BE2C (cell line): ENCODE results near the gene ADGRE2.
"Not testable (repeated sequence)": the region's sequence is repeated elsewhere in the genome, so short reads cannot be mapped to it uniquely, and the experiment has no call there.

Experiments used
- DNase-seq: peaks from one replicate; pipeline ENCODE4 v3.0.0-alpha.2; 2020
- H3K27me3 ChIP-seq: fragments of 250-450 bp; sonication (Bioruptor Pico); 2 replicates; pipeline ENCODE4 v1.5.1; 2020; ENCODE audit warnings: mild to moderate bottlenecking
- H3K36me3 ChIP-seq: fragments of 250-450 bp; sonication (Bioruptor Pico); 2 replicates; pipeline ENCODE4 v1.5.1; 2020; ENCODE audit warnings: mild to moderate bottlenecking
- H3K4me1 ChIP-seq: fragments of 250-450 bp; sonication (Bioruptor Pico); 2 replicates; pipeline ENCODE4 v1.5.1; 2020
- H3K4me3 ChIP-seq: 2 replicates; pipeline ENCODE4 v1.5.1; 2011; ENCODE audit warnings: low read depth, low read length
- H3K9me3 ChIP-seq: fragments of 250-450 bp; sonication (Bioruptor Pico); 2 replicates; pipeline ENCODE4 v1.5.1; 2020
- TF ChIP-seq, protein P1 (sequence below): IDR thresholded peaks from 2 replicates; pipeline ENCODE4 v1.5.1; 2012; ENCODE audit warnings: mild to moderate bottlenecking, low read depth, low read length

The ADGRE2 gene

DNA sequence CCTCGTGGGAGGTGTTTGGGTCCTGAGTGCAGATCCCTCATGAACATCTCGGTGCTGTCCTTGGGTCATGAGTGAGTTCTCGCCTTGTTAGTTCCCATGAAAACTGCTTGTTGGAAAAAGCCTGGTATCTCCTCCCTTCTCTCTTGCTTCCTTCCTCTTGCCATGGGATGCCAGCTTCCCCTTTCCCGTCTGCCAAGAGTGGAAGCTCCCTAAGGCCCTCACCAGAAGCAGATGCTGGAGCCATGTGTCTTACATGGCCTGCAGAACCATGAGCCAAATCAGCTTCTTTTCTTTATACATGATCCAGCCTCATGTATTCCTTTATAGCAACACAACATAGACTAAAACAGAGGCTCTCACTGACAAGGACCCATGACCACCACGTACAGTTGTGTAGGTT is 8.2 kb downstream of the ADGRE2 start:
- Histone ChIP-seq H3K36me3 (no peaks in the 10 kb centered on the region), H3K27me3 (no peaks in the 10 kb centered on the region), H3K4me1 (no peaks in the 10 kb centered on the region), H3K9me3 (no peaks in the 10 kb centered on the region), H3K4me3 (no peak overlapping the region)
- DNase-seq = no peak
- TF ChIP-seq, protein P1, sequence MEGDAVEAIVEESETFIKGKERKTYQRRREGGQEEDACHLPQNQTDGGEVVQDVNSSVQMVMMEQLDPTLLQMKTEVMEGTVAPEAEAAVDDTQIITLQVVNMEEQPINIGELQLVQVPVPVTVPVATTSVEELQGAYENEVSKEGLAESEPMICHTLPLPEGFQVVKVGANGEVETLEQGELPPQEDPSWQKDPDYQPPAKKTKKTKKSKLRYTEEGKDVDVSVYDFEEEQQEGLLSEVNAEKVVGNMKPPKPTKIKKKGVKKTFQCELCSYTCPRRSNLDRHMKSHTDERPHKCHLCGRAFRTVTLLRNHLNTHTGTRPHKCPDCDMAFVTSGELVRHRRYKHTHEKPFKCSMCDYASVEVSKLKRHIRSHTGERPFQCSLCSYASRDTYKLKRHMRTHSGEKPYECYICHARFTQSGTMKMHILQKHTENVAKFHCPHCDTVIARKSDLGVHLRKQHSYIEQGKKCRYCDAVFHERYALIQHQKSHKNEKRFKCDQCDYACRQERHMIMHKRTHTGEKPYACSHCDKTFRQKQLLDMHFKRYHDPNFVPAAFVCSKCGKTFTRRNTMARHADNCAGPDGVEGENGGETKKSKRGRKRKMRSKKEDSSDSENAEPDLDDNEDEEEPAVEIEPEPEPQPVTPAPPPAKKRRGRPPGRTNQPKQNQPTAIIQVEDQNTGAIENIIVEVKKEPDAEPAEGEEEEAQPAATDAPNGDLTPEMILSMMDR = no peak

DNA sequence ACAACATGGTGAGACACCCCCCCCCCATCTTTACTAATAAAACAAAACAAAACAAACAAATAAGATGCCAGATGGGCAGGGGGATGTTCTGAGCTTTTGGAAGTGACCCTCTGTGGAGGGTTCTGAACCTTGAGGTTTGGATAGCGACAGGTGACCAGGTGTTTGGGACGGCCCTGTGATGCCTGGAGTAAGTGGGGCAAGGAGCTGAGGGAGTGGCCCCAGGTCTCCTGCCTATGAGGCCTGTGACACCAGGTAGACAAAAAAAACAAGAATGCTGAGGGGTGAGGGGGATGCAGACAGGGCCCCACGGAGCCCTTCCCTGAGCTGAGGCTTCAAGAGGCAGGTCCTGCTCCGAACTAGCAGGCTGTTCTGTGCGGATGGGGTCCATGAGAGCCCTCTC is 9.2 kb downstream of the ADGRE2 start:
- TF ChIP-seq, protein P1 = no peak
- DNase-seq = no peak
- Histone ChIP-seq H3K27me3 (no peaks in the 10 kb centered on the region), H3K4me3 (no peak overlapping the region), H3K4me1 (no peaks in the 10 kb centered on the region), H3K9me3 (no peaks in the 10 kb centered on the region), H3K36me3 (no peaks in the 10 kb centered on the region)

DNA sequence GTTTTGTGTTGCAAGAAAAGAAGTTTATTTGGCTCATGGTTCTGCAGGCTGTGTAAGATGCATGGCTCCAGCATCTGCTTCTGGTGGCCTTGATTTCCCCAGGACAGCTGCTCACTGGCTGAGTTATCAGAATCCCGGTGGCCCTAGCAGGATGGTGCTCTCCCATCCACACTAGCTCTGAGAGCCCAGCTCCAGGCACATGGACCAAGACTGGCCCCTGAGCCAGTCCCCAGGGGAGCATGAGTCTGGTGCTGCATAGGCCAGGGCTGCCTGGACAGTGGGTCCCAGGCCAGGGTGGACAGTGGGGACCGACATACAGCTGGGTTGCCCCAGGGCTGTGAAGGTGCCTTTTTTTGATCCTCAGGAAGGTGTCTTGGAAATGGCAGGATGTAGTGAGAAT is 10.4 kb downstream of the ADGRE2 start:
- TF ChIP-seq, protein P1 = no peak
- no peaks in the 10 kb centered on the region for H3K4me1 ChIP-seq
- no peaks in the 10 kb centered on the region for H3K36me3 ChIP-seq
- H3K9me3 ChIP-seq = no peaks in the 10 kb centered on the region
- no peaks in the 10 kb centered on the region for H3K27me3 ChIP-seq
- no peak for DNase-seq
- no peak overlapping the region for H3K4me3 ChIP-seq

DNA sequence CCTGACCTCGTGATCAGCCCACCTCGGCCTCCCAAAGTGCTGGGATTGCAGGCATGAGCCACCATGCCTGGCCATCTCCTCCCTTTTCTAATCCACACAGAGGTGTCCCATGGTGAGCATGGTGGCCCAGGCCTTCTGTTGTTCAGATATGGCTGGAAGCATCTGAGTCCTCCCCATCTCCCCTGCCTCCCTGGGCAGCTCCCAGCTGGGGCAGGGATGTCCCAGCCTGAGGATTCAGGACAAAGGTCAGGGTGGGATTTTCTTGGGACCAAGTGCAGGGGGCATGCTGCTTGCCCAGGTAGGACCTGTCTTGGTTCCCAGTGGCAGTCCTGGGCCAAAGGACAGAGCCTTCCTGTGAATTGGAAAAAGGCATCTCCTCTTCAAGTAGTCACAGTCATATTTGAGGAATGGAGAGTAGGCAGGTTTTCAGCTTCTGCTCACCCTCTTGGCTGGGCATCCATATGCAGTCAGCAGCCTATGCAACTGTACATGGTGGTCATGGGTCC is 10.8 kb downstream of the ADGRE2 start:
- H3K4me3 ChIP-seq = no peak overlapping the region
- H3K27me3 ChIP-seq = no peaks in the 10 kb centered on the region
- no peak for DNase-seq
- no peaks in the 10 kb centered on the region for H3K9me3 ChIP-seq
- H3K4me1 ChIP-seq = no peaks in the 10 kb centered on the region
- TF ChIP-seq, protein P1 = no peak
- H3K36me3 ChIP-seq = no peaks in the 10 kb centered on the region

DNA sequence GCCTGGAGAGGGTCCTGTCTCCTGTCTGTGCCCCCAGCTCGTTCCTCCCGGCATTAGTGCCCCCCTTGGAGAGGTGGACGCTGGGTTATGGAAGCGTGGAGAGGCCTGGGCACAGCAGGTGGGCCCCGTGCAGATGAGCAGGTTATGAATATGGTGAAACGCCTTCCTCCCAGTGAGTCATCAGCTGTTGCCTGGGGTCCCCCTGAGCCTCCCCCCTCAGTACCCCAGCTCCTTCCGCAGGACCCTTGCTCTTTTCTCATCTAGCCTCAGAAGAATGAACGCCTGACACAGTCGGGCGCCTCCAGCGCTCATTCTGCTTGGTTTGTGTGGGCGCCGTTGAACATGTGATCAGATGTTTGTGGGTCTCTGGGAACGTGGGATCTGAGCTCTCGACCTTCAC is 12.5 kb downstream of the ADGRE2 start:
- H3K27me3 ChIP-seq, DNase-seq, H3K4me3 ChIP-seq, H3K9me3 ChIP-seq, H3K36me3 ChIP-seq, H3K4me1 ChIP-seq: not testable (repeated sequence)

DNA sequence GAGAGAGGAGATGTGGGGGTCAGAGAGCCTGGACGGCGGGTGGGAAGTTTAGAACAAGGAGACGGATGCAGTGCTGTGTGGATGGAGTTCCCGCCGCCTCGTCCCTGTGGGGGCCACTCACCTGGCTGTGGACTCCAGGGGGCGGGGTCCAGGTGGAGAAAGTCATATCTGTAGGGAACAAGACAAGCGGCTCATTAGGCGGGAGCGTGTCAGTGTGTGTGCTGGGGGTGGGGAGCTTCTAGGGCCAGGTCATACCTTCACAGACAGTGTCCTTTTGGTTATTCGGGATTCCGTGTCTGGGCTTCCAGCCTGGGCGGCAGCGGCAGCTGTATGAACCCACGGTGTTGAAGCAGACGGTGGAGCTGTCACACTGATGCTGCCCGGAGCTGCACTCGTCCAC is 13.0 kb downstream of the ADGRE2 start:
- not testable (repeated sequence) for H3K27me3 ChIP-seq, H3K9me3 ChIP-seq, H3K36me3 ChIP-seq, DNase-seq, H3K4me1 ChIP-seq, H3K4me3 ChIP-seq

DNA sequence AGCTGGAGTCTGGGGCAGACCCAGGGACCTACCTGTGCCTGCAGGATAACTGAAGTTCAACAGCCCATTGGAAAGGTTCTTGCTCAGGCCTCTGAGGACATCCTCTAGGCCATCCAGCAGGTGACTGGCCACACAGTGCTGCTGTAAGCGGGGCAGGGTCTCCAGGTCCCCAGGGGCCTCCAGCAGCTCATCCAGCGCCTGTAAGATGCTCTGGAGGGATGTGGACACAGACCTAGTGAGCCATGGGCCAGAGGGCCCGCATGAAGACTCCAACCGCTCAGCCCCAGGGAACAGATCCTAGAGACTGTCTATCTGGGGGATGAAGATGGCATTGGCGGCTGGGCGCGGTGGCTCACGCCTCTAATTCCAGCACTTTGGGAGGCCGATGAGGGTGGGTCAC is 14.0 kb downstream of the ADGRE2 start:
- TF ChIP-seq, protein P1 = no peak
- H3K9me3 ChIP-seq = no peaks in the 10 kb centered on the region
- no peaks in the 10 kb centered on the region for H3K4me1 ChIP-seq
- no peak overlapping the region for H3K4me3 ChIP-seq
- H3K27me3 ChIP-seq = peaks cover 8% of the 10 kb centered on the region; the same call in 1 of the 2 replicates
- no peak for DNase-seq
- H3K36me3 ChIP-seq = no peaks in the 10 kb centered on the region
